EH (cell line): ENCODE measurements around the gene SLC16A12.
A peak's percentile ranks its signal among the peaks of the same experiment; 100 is the strongest.
"Not testable (repeated sequence)": the region's sequence is repeated elsewhere in the genome, so short reads cannot be mapped to it uniquely, and the experiment has no call there.

Source experiments
- DNase-seq: peaks from one replicate; pipeline ENCODE4 v3.0.0-alpha.2; 2015; ENCODE audit warnings: low read depth

The SLC16A12 gene

DNA sequence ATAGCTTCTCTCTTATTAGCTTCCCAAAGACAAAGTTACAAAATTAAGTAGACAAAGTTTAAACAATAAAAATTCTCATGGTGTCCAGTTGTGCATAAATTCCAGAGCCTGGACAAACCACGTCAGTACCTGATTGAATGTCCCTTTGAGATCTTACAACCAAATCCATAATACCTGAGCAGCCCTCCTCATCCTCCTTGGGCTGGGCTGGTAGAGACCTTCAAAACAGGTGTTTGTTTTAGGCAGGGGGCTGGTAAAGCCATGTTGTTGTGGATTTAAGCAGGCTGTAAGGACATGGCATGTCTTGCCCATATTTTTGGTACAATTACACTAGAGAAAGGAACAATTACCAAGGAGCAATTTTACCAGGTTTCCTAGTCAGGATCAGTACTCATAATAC is 118.9 kb downstream of the SLC16A12 start:
- no peak for DNase-seq

DNA sequence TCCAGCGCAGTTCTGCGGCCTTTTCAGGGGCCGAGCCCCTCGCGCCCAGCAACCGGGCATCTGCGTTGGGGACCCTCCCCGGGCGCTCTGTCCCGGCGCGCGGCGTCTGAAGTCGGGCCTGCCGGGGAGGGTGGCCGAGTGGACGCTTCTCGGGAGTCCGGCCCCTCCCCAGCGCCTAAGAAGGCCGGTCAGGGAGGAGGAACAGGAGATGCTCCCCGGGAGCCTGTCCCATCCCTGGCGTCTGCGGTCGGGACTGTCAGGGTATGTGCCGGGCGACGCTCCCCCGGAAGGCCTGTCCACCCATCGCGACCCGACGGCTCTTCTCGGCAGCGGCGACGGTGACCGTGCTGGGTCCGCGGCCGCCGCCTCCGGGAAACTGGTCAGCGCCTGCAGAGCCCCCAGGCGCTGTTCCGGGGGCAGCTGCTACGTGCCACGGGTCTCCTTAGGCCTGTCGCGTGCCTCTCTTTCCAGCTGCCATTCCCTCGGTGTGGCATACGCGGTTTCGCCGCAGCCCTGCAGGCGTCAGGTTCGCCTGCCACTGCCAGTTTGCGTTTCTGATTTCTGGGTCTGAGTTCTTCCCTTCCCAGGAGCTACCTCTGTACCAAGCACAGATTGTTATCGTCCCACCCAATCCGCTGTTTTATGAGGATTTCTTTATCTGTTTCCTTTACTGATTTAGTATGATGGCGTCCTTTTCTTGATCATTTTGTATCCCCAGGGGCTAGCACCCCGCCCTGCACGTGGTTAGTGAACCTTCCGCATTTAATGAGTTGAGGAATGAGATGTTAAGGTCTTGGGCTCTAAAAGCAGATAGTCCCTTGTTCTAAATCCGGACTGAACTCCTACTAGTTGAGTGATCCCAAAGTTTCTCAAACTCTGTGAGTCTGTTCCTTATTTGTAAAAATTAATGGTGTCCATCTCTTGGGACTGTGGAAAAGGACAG is 120.2 kb downstream of the SLC16A12 start:
- DNase-seq = peak; percentile 73

DNA sequence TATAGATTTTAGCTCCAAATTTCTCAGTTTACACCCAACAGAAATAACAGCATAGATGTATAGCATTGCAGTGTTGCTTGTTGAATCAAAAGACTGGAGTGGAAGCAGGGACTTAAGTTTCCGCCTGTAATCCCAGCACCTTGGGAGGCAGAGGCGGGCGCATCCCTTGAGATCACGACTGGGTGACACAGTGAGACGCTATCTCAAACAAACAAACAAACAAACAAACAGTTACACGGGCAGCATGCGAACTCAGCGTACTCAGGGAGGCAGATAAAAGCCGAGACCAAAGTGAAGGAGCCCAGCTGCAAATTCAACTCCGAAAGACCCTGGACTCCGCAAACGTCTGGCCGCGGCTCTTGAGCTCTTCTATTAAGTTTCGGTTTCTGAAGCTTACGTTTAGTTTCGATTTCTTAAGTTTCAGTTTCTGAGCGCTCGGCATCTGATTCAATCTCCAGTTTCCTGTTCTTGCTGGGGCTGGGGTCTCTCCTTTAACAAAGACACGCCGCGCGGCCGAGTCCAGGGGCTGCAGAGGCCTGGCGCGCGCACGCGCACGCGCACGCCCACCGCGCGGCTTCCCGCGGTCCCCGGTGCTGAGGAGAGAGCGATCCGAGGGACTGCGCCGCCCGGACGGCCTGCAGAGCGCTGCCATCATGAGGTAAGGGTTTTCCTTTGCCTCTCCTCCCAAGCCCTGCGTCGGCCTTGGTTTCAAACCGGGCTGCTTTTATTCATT is 121.1 kb downstream of the SLC16A12 start, which contains the start of gene IFIT5:
Gene IFIT5, plus strand, starts transcription at position 423 of the 733 bp plus-strand sequence. Its CDS starts 231 bp downstream, at position 654.
- DNase-seq = peak; percentile 79

DNA sequence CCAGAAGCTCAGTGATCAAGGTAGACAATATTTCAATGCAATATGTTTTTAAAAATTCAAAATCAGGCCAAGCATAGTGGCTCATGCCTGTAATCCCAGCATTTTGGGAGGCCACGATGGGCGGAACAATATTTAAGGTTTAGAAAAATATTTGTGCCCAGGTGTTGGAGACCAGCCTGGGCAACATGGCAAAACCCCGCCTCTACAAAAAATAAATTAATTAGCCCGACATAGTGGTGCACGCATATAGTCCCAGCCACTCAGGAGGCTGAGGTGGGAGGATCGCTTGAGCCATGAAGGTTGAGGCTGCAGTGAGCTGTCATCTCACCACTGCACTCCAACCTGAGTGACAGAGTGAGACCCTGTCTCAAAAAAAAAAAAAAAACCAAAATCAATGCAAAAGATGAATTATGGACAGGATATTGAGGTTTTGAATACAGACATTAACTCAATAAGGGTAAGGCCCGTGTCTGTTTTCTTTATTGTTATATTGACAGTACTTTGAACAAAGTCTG is 121.9 kb downstream of the SLC16A12 start:
- DNase-seq = no peak

DNA sequence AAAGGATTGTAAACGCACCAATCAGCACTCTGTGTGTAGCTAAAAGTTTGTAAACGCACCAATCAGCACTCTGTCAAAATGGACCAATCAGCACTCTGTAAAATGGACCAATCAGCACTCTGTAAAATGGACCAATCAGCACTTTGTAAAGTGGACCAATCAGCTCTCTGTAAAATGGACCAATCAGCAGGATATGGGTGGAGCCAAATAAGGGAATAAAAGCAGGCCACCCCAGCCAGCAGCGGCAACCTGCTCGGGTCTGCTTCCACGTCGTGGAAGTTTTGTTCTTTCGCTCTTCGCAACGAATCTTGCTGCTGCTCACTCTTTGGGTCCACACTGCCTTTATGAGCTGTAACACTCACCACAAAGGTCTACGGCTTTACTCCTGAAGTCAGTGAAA is 123.1 kb downstream of the SLC16A12 start:
- DNase-seq = not testable (repeated sequence)

DNA sequence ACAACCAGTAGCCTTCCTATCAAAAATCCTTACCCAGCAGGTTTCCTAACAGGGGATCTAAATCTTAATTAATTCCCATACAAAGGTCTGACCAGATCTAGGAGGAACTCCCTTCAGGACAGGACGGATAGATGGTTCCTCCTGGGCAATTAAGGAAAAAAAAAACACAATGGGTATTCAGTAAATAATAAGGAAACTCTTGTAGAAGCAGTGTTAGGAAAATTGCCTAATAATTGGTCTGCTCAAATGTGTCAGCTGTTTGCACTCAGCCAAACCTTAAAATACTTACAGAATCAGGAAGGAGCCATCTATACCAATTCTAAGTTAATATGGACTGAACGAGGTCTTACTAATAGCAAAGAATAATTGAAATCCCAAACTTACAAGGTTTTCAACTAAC is 124.3 kb downstream of the SLC16A12 start:
- DNase-seq = not testable (repeated sequence)

DNA sequence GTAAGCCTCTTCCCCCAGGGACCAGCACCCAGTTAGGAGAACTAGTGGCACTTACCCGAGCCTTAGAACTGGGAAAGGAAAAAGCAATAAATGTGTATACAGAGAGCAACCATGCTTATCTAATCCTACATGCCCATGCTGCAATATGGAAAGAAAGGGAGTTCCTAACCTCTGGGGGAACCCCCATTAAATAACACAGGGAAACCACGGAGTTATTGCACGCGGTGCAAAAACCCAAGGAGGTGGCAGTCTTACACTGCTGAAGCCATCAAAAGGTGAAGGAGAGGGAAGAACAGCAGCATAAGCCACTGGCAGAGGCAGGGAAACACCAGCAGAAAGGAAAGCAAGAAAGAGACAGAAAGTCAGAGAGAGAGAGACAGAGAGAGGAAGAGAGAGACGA is 124.8 kb downstream of the SLC16A12 start:
- DNase-seq = not testable (repeated sequence)

DNA sequence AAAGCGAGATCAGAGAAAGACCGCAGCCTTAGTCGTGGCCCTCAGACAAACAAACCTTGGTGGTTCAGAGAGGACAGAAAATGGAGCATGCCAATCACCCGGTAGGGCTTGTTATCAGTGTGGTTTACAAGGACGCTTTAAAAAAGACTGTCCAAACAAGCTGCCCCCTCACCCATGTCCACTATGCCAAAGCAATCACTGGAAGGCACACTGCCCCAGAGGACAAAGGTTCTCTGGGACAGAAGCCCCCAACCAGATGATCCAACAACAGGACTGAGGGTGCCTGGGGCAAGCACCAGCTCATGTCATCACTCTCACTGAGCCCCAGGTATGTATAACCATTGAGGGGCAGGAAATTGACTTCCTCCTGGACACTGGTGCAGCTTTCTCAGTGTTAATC is 126.1 kb downstream of the SLC16A12 start:
- DNase-seq = not testable (repeated sequence)

DNA sequence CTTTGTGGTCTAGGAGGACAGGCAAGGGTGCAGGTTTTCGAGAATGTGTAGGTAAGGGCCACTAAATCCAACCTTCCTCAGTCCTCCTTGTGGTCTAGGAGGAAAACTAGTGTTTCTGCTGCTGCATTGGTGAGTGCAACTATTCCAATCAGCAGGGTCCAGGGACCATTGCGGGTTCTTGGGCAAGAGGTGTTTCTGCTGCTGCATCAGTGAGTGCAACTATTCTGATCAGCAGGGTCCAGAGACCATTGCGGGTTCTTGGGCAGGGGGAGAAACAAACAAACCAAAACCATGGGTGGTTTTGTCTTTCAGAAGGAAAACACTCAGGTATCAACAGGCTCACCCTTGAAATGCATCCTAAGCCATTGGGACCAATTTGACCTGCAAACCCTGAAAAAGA is 127.6 kb downstream of the SLC16A12 start:
- not testable (repeated sequence) for DNase-seq

DNA sequence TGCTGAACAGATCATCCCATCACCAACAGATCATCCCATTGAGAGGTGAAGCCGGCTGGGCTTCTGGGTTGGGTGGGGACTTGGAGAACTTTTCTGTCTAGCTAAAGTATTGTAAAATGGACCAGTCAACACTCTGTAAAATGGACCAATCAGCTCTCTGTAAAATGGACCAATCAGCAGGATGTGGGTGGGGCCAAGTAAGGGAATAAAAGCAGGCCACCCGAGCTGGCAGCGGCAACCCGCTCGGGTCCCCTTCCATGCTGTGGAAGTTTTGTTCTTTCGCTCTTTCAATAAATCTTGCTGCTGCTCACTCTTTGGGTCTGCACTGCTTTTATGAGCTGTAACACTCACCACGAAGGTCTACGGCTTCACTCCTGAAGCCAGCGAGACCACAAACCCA is 129.2 kb downstream of the SLC16A12 start:
- not testable (repeated sequence) for DNase-seq

DNA sequence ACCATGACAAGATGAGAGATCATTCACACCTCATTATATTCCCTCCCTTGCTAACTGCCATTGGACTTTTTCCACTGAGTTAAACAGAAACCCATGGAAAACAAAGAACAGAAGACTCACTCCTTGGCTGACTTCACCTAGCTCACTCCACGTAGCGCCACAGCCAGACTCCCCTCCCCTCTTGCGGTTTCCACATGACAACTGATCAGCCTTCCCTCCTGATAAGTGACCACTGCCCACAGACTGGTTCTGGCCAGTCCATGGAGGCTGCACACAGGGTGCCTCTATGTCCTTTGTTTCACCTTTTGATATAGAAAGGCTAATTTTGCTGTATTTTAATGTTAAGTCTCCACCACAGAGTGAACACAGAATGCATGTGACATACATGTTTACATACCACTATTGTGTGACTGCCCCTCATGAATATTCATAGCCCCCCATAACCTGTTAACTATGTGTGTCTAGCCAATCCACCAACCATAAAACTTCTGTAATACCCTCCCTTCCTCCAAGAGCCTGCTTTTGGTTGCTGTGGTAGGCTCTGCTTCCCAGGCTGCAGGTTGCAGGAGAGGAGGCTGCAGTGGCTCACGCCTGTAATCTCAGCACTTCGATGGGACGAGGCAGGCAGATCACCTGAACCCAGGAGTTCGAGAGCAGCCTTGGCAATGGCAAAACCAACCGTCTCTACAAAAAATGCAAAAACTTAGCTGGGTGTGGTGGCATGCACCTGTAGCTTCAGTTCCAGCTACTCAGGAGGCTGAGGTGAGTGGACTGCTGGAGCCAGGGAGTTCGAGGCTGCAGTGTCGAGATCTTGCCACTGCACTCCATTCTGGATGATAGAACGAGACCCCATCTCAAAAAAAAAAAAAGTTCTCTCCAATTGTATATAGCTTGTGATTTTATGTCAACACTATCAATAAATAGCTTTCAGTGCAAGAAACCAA is 131.0 kb downstream of the SLC16A12 start:
- no peak for DNase-seq

DNA sequence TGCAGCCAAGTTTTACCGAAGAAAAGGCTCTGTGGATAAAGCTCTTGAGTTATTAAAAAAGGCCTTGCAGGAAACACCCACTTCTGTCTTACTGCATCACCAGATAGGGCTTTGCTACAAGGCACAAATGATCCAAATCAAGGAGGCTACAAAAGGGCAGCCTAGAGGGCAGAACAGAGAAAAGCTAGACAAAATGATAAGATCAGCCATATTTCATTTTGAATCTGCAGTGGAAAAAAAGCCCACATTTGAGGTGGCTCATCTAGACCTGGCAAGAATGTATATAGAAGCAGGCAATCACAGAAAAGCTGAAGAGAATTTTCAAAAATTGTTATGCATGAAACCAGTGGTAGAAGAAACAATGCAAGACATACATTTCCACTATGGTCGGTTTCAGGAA is 132.4 kb downstream of the SLC16A12 start:
- DNase-seq = no peak

DNA sequence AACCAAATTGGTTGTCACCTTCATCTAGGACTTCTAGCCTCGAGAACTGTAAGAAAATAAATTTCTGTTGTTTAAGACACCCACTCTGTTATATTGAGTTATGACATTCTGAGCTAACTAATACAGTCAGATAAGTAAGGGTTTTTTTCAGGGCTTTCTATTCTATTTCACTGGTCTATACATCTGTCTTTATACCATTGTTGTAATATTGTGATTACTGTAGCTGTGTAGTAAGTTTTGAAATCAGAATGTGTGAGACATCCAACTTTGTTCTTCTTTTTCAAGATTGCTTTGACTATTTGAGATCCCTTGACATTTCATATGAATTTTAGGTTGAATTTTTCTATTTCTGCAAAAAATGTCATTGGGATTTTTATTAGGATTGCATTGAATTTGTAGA is 135.4 kb downstream of the SLC16A12 start:
- DNase-seq = no peak

DNA sequence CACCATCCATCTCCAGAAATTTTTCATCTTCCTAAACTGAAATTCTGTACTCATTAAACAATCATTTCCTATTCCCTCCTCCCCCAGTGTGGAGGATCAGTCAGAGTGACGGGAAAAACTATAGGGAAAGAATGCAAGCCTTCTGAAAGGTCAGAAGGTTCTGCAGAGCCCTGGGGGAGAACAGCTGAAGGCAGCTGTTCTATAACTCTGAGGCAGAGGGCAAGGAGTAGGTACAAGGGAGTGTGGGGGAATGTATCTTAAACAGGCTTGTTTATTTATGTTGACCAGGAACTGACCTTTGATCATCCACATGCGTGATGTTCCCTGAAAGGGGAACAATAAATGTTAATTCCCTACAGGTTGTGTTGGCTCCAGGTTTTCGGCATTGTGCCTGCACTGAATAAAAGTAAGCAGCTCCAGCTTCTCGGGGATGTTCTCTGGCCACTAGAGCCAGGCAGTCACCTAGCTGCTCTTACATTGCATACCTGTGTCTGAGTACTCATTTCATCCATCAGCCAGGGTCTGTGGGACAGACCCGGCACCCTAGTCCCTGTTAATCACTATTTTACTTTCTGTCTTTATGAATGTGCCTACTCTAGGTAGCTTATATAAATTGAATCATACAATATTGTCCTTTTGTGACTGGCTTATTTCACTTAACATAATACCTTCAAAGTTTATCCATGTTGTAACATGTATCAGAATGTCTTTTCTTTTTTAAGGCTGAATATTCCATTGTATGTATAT is 137.2 kb downstream of the SLC16A12 start:
- peak; percentile 75 for DNase-seq

DNA sequence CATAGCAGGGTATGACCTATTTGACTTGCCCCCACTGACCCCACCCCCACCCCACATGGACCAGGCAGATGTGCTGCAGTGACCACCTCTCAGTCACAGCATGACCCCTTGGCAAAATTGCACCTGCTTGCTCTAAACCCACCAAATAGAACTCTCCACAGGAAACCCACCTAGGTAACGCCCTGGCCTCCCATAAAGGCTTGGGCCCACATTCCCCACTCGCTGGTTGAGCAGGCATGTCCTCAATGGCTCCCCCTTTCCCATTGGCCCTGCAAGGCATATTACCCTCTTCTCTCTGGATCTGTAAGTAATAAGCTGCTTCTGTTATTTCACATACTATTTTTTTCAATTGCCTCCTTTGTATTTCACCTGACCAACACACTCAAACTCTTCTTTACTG is 140.3 kb downstream of the SLC16A12 start:
- DNase-seq = no peak

DNA sequence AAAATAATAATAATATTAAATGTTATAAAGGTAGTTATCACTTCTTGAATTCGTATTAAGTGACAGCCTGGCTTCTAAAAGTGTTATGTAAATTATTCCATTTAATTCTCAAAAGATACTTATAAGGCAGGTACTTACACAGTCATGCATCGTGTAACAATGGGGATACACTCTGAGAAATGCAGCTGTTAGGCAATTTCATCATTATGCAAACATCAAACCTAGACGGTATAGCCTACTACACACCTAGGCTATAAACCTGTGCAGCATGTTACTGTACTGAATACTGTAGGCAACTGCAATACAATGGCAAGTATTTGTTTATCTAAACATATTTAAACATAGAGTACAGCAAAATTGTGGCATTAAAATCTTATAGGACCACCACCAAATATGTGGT is 141.5 kb downstream of the SLC16A12 start:
- DNase-seq = no peak

DNA sequence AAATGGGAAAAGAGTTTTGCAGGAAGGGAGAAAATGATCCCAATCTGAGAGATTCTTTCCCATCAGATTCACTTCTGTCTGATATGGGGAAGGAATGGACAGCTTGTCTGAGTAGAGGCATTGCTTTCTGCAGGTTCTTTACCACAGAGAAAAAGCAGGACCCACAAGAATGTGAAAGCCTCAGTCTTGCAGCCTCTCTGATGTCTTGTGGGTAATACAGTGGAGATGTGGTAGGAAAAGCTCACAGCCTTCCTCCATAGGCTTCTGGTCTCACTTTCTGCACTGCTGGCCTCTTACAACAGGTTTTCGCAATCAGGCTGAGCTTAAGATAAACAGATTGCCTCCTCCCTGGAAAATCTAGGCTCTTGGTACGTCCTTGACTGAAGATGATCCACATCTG is 142.4 kb downstream of the SLC16A12 start:
- DNase-seq = peak; percentile 88

DNA sequence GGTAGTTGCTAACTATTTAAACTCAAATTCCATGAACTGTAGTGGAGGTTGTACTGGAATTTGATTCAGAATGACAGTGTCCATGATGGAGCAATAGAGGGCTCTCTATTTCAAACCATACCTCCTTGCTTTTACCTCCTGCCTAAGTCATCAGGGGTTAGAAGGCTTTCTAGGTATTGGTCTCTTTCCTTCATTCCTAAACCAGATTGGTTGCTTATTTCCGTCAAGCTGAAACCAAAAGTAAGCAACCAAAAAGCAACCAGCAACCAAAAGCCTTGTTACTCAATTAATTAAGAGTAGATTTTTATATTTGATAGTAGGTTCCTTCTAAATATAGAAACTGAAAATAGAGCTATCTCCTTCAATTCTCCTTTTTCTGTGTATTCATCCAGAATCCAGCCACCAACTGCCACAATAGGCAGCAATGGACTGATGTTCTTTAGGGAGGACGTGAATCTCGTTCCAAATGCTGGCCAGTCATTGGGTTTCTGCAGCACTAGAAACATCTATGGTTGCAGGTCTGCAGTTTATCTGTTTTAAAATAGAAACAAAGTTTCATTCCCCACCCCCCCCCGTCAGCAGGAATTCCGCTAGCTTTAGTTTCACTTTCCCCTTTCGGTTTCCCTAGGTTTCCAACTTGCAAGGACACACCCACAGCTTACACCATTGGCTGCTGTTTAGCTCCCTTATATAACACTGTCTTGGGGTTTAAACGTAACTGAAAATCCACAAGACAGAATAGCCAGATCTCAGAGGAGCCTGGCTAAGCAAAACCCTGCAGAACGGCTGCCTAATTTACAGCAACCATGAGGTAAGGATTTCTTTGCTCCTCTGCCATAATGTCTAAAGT is 143.3 kb downstream of the SLC16A12 start, which contains the start of gene IFIT1:
Gene IFIT1, plus strand, starts transcription at position 717 of the 850 bp plus-strand sequence. Its CDS starts 90 bp downstream, at position 807.
- DNase-seq = peak; percentile 91

DNA sequence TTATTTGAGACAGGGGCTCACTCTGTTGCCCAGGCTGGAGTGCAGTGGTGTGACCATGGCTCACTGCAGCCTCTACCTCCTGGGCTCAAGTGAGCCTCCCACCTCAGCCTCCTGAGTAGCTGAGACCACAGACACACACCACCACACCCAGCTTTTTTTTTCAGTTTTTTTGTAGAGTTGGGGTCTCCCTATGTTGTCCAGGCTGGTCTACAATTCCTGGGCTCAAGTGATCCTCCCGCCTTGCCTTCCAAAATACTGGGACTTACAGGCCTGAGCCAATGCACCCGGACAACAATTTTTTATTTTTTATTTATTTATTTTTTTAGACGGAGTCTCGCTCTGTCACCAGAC is 144.2 kb downstream of the SLC16A12 start:
- not testable (repeated sequence) for DNase-seq
